PC-9 (cell line): ENCODE results near the gene CYLD. TPM values are rescaled to one million over a fixed set of nuclear protein-coding genes. Genes with fewer than 3 reads are reported as not detected.

Experiments used
- BruUV-seq: library from RNA; stranded (reverse); fragments of 400-500 nt; replicated peaks from 2 replicates; lab custom pipeline; 2021; lab: Mats Ljungman, UMichigan
- CTCF ChIA-PET: fragments of 300-600 bp; sonication (Branson Sonifier 250); formaldehyde crosslinking; loops from one replicate; lab custom pipeline; 2022; ENCODE audit warnings: antibody characterized with exemption; lab: Charles Lee
- POLR2A ChIA-PET: fragments of 300-600 bp; sonication (Branson Sonifier 250); formaldehyde crosslinking; loops from one replicate; lab custom pipeline; 2022; ENCODE audit warnings: antibody characterized with exemption; ENCODE audit not compliant: unreplicated experiment; lab: Charles Lee
- DNase-seq, 2 experiments: peaks; one replicate each; pipeline versions ENCODE4 v3.0.0 to v3.0.0-alpha.2; 2015 to 2022; ENCODE audit warnings: mixed read lengths in 1 of 2
- H2AFZ ChIP-seq: fragments of 200-600 bp; sonication (generic); 2 replicates; pipeline ENCODE4 v1.8.1; 2017; ENCODE audit warnings: antibody characterized with exemption
- H3F3A ChIP-seq: fragments of 200-600 bp; sonication (generic); 2 replicates; pipeline ENCODE4 v1.8.1; 2017; ENCODE audit warnings: antibody characterized with exemption, mild to moderate bottlenecking, low read depth; ENCODE audit not compliant: insufficient read depth
- H3K27ac ChIP-seq: fragments of 200-600 bp; sonication (generic); 2 replicates; pipeline ENCODE4 v1.6.1; 2016; ENCODE audit warnings: mixed run types
- H3K27me3 ChIP-seq: fragments of 200-600 bp; sonication (generic); 2 replicates; pipeline ENCODE4 v1.6.1; 2016; ENCODE audit warnings: low read depth, mixed run types; ENCODE audit not compliant: insufficient read depth
- H3K36me3 ChIP-seq: fragments of 200-600 bp; sonication (generic); 2 replicates; pipeline ENCODE4 v1.6.1; 2016; ENCODE audit warnings: low read depth, mixed run types
- H3K4me1 ChIP-seq: fragments of 200-600 bp; sonication (generic); replicated peaks from 2 replicates; pipeline ENCODE4 v1.6.1; 2016; ENCODE audit warnings: mixed run types; ENCODE audit not compliant: insufficient read depth
- H3K4me2 ChIP-seq: fragments of 200-600 bp; sonication (generic); 2 replicates; pipeline ENCODE4 v1.6.1; 2017; ENCODE audit warnings: mixed run types
- H3K4me3 ChIP-seq: fragments of 200-600 bp; sonication (generic); 2 replicates; pipeline ENCODE4 v1.6.1; 2016; ENCODE audit warnings: mixed run types
- H3K79me2 ChIP-seq: fragments of 200-600 bp; sonication (generic); 2 replicates; pipeline ENCODE4 v1.6.1; 2017; ENCODE audit warnings: low read depth, mixed run types
- H3K9me2 ChIP-seq: fragments of 200-600 bp; sonication (generic); 2 replicates; pipeline ENCODE4 v1.8.1; 2017; ENCODE audit warnings: mild to moderate bottlenecking; ENCODE audit not compliant: insufficient read depth
- H3K9me3 ChIP-seq: fragments of 200-600 bp; sonication (generic); 2 replicates; pipeline ENCODE4 v1.8.1; 2016; ENCODE audit warnings: low read depth; ENCODE audit not compliant: insufficient read depth
- H4K20me1 ChIP-seq: fragments of 200-600 bp; sonication (generic); 2 replicates; pipeline ENCODE4 v1.8.1; 2017; ENCODE audit not compliant: insufficient read depth
- CTCF ChIP-seq: fragments of 200-600 bp; sonication (generic); conservative IDR thresholded peaks from 2 replicates; pipeline ENCODE4 v1.6.1; 2017; ENCODE audit warnings: mixed run types, antibody characterized with exemption, mild to moderate bottlenecking, moderate library complexity
- EZH2 ChIP-seq: fragments of 200-600 bp; sonication (generic); IDR thresholded peaks from 2 replicates; pipeline ENCODE4 v1.8.0; 2017; ENCODE audit warnings: antibody characterized with exemption, low read depth
- intact Hi-C: fragments of 100-400 bp; cut with micrococcal nuclease; formaldehyde crosslinking; loops from one replicate; pipeline ENCODE4 v1.10.0; 2022; ENCODE audit not compliant: unreplicated experiment
- total RNA-seq: library from RNA; stranded (reverse); gene quantifications from 2 replicates; pipeline ENCODE4 v1.2.3, GENCODE V29; 2021

The CYLD gene
- total RNA-seq, 1 experiment from 2014 or later, result 19.0 TPM

- peak in 1 of 2 experiments; percentile 84 for DNase-seq
- H3K27me3 ChIP-seq, result no peaks in the 10 kb centered on the region
- ChIA-PET CTCF (no interaction called here), POLR2A (no interaction called here)
- no TSS peak for BruUV-seq
- intact Hi-C loops, result no loop called here
- H3F3A ChIP-seq, result no peaks in the 10 kb centered on the region; the same call in 1 of the 2 replicates
- no peaks in the 10 kb centered on the region for H3K79me2 ChIP-seq
- peak overlapping the region; percentile 56; the same call in 1 of the 2 replicates for H2AFZ ChIP-seq
- H4K20me1 ChIP-seq, result no peaks in the 10 kb centered on the region
- H3K9me3 ChIP-seq, result peaks cover 9% of the 10 kb centered on the region
- no peak overlapping the region; the same call in 1 of the 2 replicates for H3K4me2 ChIP-seq
- H3K4me1 ChIP-seq, result peaks cover 21% of the 10 kb centered on the region
- no peaks in the 10 kb centered on the region for H3K9me2 ChIP-seq
- peak overlapping the region; percentile 63 for H3K27ac ChIP-seq
- H3K36me3 ChIP-seq, result no peaks in the 10 kb centered on the region
- no peak overlapping the region for H3K4me3 ChIP-seq
- no peak for TF ChIP-seq EZH2
- no peak for TF ChIP-seq CTCF
These were observed 42.3 kb upstream of the CYLD start for GRCh38 chr16:50699326-50700159.

DNA sequence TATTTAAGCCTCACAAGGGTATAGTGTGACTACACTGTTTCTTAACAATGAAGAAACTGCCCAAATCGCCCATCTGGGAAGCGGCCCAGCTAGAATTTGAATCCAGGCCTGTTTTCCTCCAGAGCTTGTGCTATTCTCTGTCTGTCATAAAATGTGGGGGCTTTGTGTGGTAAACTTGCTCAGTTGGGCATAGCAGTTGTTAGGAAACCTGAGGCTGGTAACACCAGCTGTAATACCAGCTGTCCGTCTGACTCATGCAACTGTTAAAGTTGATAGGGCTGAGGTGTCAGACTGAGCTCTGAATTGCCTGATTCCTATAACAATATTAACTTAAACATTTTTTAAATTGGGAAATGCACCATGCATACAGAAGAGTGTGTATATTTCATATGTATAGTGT is 39.2 kb upstream of the CYLD start:
- H3K4me2 ChIP-seq, result no peak overlapping the region
- no peaks in the 10 kb centered on the region for H3K9me2 ChIP-seq
- H3K9me3 ChIP-seq, result peaks cover 15% of the 10 kb centered on the region
- CTCF ChIA-PET, result no interaction called here
- no peak overlapping the region for H3K4me3 ChIP-seq
- no peak overlapping the region for H2AFZ ChIP-seq
- H3K27ac ChIP-seq, result no peak overlapping the region
- H3K79me2 ChIP-seq, result no peaks in the 10 kb centered on the region
- H3K4me1 ChIP-seq, result peaks cover 30% of the 10 kb centered on the region
- no TSS peak for BruUV-seq
- POLR2A ChIA-PET, result interaction anchor here (0.6 kb wide), 1 partner anchor 37 kb away, joined by 3 read pairs; no protein-coding TSS in a partner anchor
- H3K27me3 ChIP-seq, result no peaks in the 10 kb centered on the region
- no peaks in the 10 kb centered on the region for H4K20me1 ChIP-seq
- peaks cover 20% of the 10 kb centered on the region for H3F3A ChIP-seq
- no peaks in the 10 kb centered on the region for H3K36me3 ChIP-seq
- intact Hi-C loops, result no loop called here
- DNase-seq, result no peak
- TF ChIP-seq CTCF (no peak), EZH2 (no peak)

DNA sequence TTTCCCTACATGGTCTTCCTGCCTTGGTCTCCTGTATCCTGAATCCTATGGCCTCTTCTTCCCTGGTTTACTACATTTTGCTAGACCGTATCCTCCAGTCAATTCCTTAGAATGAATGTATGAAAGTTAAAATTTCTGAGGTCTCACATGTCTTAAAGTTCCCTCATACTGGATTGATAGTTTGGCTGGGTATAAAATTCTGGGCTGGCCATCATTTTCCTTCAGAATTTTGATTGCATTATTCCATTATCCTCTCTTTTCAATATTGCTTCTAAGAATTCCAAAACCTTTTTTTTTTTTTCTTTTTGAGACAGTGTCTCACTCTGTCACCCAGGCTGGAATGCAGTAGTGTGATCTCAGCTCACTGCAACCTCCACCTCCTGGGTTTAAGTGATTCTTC is 37.6 kb upstream of the CYLD start:
- Histone ChIP-seq H3K9me2 (no peaks in the 10 kb centered on the region), H2AFZ (no peak overlapping the region), H3K36me3 (no peaks in the 10 kb centered on the region), H3K27me3 (no peaks in the 10 kb centered on the region), H3K4me1 (peaks cover 29% of the 10 kb centered on the region), H3K79me2 (no peaks in the 10 kb centered on the region), H3K4me3 (no peak overlapping the region), H4K20me1 (no peaks in the 10 kb centered on the region), H3K27ac (no peak overlapping the region), H3K4me2 (no peak overlapping the region), H3K9me3 (peaks cover 15% of the 10 kb centered on the region), H3F3A (peaks cover 20% of the 10 kb centered on the region)
- BruUV-seq, result no TSS peak
- intact Hi-C loops, result no loop called here
- ChIA-PET POLR2A (no interaction called here), CTCF (no interaction called here)
- no peak for DNase-seq
- no peak for TF ChIP-seq EZH2
- TF ChIP-seq CTCF, result no peak
